HG03103 (cell line): ENCODE results near the gene AZI2.

Experiments used
- ATAC-seq: cut with Tn5 transposase; IDR thresholded peaks from one replicate; pipeline ENCODE4 v1.9.1; 2021; ENCODE audit warnings: low read depth; ENCODE audit not compliant: unreplicated experiment

AZI2 gene

GRCh38 chr3:28301688-28302087 is 46.9 kb downstream of the AZI2 start:
- no peak for ATAC-seq

- ATAC-seq = no peak
Observed at GRCh38 chr3:28300345-28300962, 48.2 kb downstream of the AZI2 start.

- ATAC-seq = no peak
Observed at GRCh38 chr3:28299705-28300104, 48.9 kb downstream of the AZI2 start.

GRCh38 chr3:28295898-28296490 is 52.6 kb downstream of the AZI2 start:
- ATAC-seq = no peak

GRCh38 chr3:28294667-28295413 is 53.8 kb downstream of the AZI2 start:
- ATAC-seq = no peak

- ATAC-seq = no peak
Observed at GRCh38 chr3:28292622-28293021, 56.0 kb downstream of the AZI2 start.

- ATAC-seq = no peak
Observed at GRCh38 chr3:28291577-28291976, 57.0 kb downstream of the AZI2 start.

GRCh38 chr3:28290863-28291300 is 57.7 kb downstream of the AZI2 start:
- no peak for ATAC-seq

- ATAC-seq = no peak
Observed at GRCh38 chr3:28287046-28287445, 61.6 kb downstream of the AZI2 start.

GRCh38 chr3:28286595-28286994 is 62.0 kb downstream of the AZI2 start:
- ATAC-seq = peak; percentile 88

GRCh38 chr3:28280781-28281180 is 67.8 kb downstream of the AZI2 start:
- no peak for ATAC-seq

GRCh38 chr3:28279770-28280169 is 68.9 kb downstream of the AZI2 start:
- no peak for ATAC-seq

- no peak for ATAC-seq
Observed at GRCh38 chr3:28278918-28279317, 69.7 kb downstream of the AZI2 start.

- ATAC-seq = no peak
Observed at GRCh38 chr3:28273837-28274236, 74.8 kb downstream of the AZI2 start.
